GM12878 (cell line): Measurements from ENCODE around the gene ZNF689. TPM values are rescaled to one million over a fixed set of nuclear protein-coding genes. Genes with fewer than 3 reads are reported as not detected.
A peak's percentile ranks its signal among the peaks of the same experiment; 100 is the strongest.

Source experiments
- ATAC-seq: fragments of 200-7000 bp; cut with Tn5 transposase; 3 replicates; pipeline ENCODE4 v1.9.1; 2020; ENCODE audit warnings: mild to moderate bottlenecking, moderate library complexity
- BruUV-seq: library from RNA; stranded (reverse); fragments of 400-500 nt; replicated peaks from 2 replicates; lab custom pipeline; 2021; lab: Mats Ljungman, UMichigan
- CTCF ChIA-PET: fragments of 300-600 bp; sonication (Branson Sonifier 250); formaldehyde crosslinking; extraction: SDS; loops from one replicate; lab custom pipeline; 2021; ENCODE audit warnings: inconsistent platforms; lab: Yijun Ruan, JAX
- POLR2A ChIA-PET: fragments of 350-600 bp; formaldehyde crosslinking; extraction: SDS; loops from one replicate; lab custom pipeline; 2021; ENCODE audit warnings: inconsistent platforms; lab: Charles Lee
- RAD21 ChIA-PET: fragments of 300-600 bp; sonication (Branson Sonifier 250); formaldehyde crosslinking; loops from one replicate; lab custom pipeline; 2023; ENCODE audit warnings: antibody characterized with exemption; ENCODE audit not compliant: unreplicated experiment; lab: Charles Lee
- SMC1A ChIA-PET: fragments of 300-600 bp; sonication (Branson Sonifier 250); formaldehyde crosslinking; loops from one replicate; lab custom pipeline; 2023; ENCODE audit not compliant: unreplicated experiment, uncharacterized antibody; lab: Charles Lee
- DNase-seq: peaks from one replicate; pipeline ENCODE4 v3.0.0-alpha.2; 2011; ENCODE audit warnings: low read depth, low spot score
- FAIRE-seq: peaks from 3 replicates; lab custom pipeline; 2011; peaks lifted over from hg19 to GRCh38; lab: Jason Lieb, UNC
- H2AFZ ChIP-seq: 2 replicates; pipeline ENCODE4 v1.6.0; 2011; ENCODE audit warnings: low read depth, low read length, control low read depth; ENCODE audit not compliant: control insufficient read depth
- H3K27ac ChIP-seq: 2 replicates; pipeline ENCODE4 v1.5.1; 2011; ENCODE audit warnings: control low read depth; ENCODE audit not compliant: control insufficient read depth, insufficient read depth
- H3K27me3 ChIP-seq, 2 experiments: replicated peaks in 1 of 2; 2 replicates each; pipeline versions ENCODE4 v1.6.0 to v1.6.1; 2011; ENCODE audit warnings: low read length in 1 of 2; ENCODE audit not compliant: control insufficient read depth in 2 of 2, insufficient read depth in 2 of 2
- H3K36me3 ChIP-seq, 2 experiments: 2 replicates each; pipeline ENCODE4 v1.5.1; 2011; ENCODE audit warnings: low read length in 1 of 2; ENCODE audit not compliant: control insufficient read depth in 2 of 2, insufficient read depth in 2 of 2
- H3K4me1 ChIP-seq: 2 replicates; pipeline ENCODE4 v1.6.1; 2011; ENCODE audit warnings: mild to moderate bottlenecking, low read length, moderate library complexity, mixed read lengths; ENCODE audit not compliant: control insufficient read depth, insufficient read depth
- H3K4me2 ChIP-seq: 2 replicates; pipeline ENCODE4 v1.6.0; 2011; ENCODE audit warnings: control low read depth; ENCODE audit not compliant: control insufficient read depth, insufficient read depth
- H3K4me3 ChIP-seq: fragments of 200-600 bp; sonication (generic); 2 replicates; pipeline ENCODE4 v1.5.1; 2016
- H3K79me2 ChIP-seq: 2 replicates; pipeline ENCODE4 v1.6.0; 2011; ENCODE audit warnings: low read length; ENCODE audit not compliant: control insufficient read depth, insufficient read depth
- H3K9ac ChIP-seq: 2 replicates; pipeline ENCODE4 v1.8.0; 2011; ENCODE audit warnings: low read length, control low read depth, mixed read lengths; ENCODE audit not compliant: control insufficient read depth, insufficient read depth
- H3K9me3 ChIP-seq: replicated peaks from 3 replicates; pipeline ENCODE4 v1.5.1; 2011; ENCODE audit warnings: mild to moderate bottlenecking, low read length; ENCODE audit not compliant: control insufficient read depth, insufficient read depth
- H4K20me1 ChIP-seq: 2 replicates; pipeline ENCODE4 v1.6.0; 2011; ENCODE audit not compliant: control insufficient read depth, insufficient read depth
- DPF2 ChIP-seq: fragments of 450-650 bp; IDR thresholded peaks from 2 replicates; pipeline ENCODE4 v1.6.1; 2017; ENCODE audit warnings: mild to moderate bottlenecking
- POLR2AphosphoS5 ChIP-seq: IDR thresholded peaks from 2 replicates; pipeline ENCODE4 v1.6.1; 2011; ENCODE audit warnings: mild to moderate bottlenecking, low read length, inconsistent platforms
- SPI1 ChIP-seq: IDR thresholded peaks from 2 replicates; pipeline ENCODE4 v1.6.1; 2011; ENCODE audit warnings: low read depth, mild to moderate bottlenecking, low read length, moderate library complexity, borderline replicate concordance; ENCODE audit not compliant: insufficient read depth
- STAT3 ChIP-seq: IDR thresholded peaks from 2 replicates; pipeline ENCODE4 v1.6.1; 2011; ENCODE audit warnings: low read depth, low read length, improper control_type of control experiment
- TAF1 ChIP-seq: IDR thresholded peaks from 2 replicates; pipeline ENCODE4 v1.6.1; 2011; ENCODE audit warnings: mild to moderate bottlenecking, low read depth, low read length, borderline replicate concordance
- WGBS: methylation state at CpG from one replicate; pipeline ENCODE4 v1.1.6; 2016; ENCODE audit warnings: low lambda C conversion rate; ENCODE audit not compliant: insufficient replicate concordance, insufficient coverage; ENCODE audit errors: missing lambda C conversion rate; 5-methylcytosine and 5-hydroxymethylcytosine counted together
- in situ Hi-C: fragments of 300-500 bp; cut with MboI; formaldehyde crosslinking; loops from 9 replicates; pipeline ENCODE4 v1.14.3; 2018; ENCODE audit warnings: mixed read lengths
- intact Hi-C: fragments of 100-400 bp; cut with micrococcal nuclease; formaldehyde crosslinking; loops from one replicate; pipeline ENCODE4 v1.14.2; 2022; ENCODE audit not compliant: unreplicated experiment
- polyA plus RNA-seq, 11 experiments: library from polyadenylated mRNA; depleted of rRNA in 4 of 11; unstranded in 6 of 11; stranded (reverse) in 5 of 11; fragments of >200 nt; fragmentation: Nextera tagmentation in 4 of 11; fragmentation: Illumina TruSeq in 1 of 11; extraction: Ambion mirVana in 4 of 11; extraction: Trizol in 1 of 11; gene quantifications; 1 replicate in 1 of 11; 2 replicates in 10 of 11; pipeline versions ENCODE4 v1.2.1 to v1.2.3, GENCODE V29; 2011 to 2016; ENCODE audit warnings: inconsistent platforms in 2 of 11, missing spikeins in 2 of 11, low read depth in 1 of 11
- total RNA-seq, 4 experiments: library from RNA; depleted of rRNA in 3 of 4; stranded (reverse); fragments of >200 nt in 3 of 4; fragmentation: Illumina TruSeq in 1 of 4; extraction: Trizol in 1 of 4; gene quantifications; 2 replicates each; pipeline versions ENCODE4 v1.2.1 to v1.2.3, GENCODE V29; 2013 to 2021

Gene ZNF689
- total and polyA plus RNA-seq, 10 of the 15 experiments (the other 5 are each of a cell fraction or from before 2014, with no cell fraction given): 4.7 to 13.2 (median 8.5) TPM

GRCh38 chr16:30585022-30585399, 25.2 kb downstream of the ZNF689 start:
- ChIA-PET SMC1A (interaction anchor here (1.0 to 4.3 kb wide), 6 partner anchors 13 to 155 kb away, joined by 4 to 17 read pairs (median 7); partner anchors contain the start of genes DCTPP1, ZNF688 and ZNF747), RAD21 (interaction anchor here (0.8 to 3.2 kb wide), 8 partner anchors 13 to 155 kb away, joined by 3 to 13 read pairs (median 4); partner anchors contain the start of genes DCTPP1, ZNF747 and ZNF764), POLR2A (interaction anchor here (0.6 to 3.6 kb wide), 9 partner anchors 10 to 203 kb away, joined by 3 to 16 read pairs (median 5); partner anchors contain the start of genes DCTPP1, SEPTIN1 and ZNF747), CTCF (interaction anchor here (0.9 to 5.1 kb wide), 11 partner anchors 11 to 155 kb away, joined by 3 to 29 read pairs (median 5); partner anchors contain the start of genes DCTPP1, ZNF688, ZNF689 and ZNF747)
- Histone ChIP-seq H3K4me1 (peaks cover 3% of the 10 kb centered on the region; the same call in 1 of the 2 replicates), H3K9ac (peak overlapping the region; percentile 96), H3K4me2 (peak overlapping the region; percentile 81), H3K9me3 (no peaks in the 10 kb centered on the region), H3K27me3 (no peaks in the 10 kb centered on the region), H4K20me1 (no peaks in the 10 kb centered on the region), H3K36me3 (peaks cover 0 to 3% of the 10 kb centered on the region in 2 experiments; a peak in 3 of 4 replicates), H3K4me3 (peak overlapping the region; percentile 98), H2AFZ (peak overlapping the region; percentile 89), H3K79me2 (peaks cover 27% of the 10 kb centered on the region), H3K27ac (peak overlapping the region; percentile 89)
- DNase-seq (no peak), FAIRE-seq (no peak), ATAC-seq (peak; percentile 65)
- in situ Hi-C loops: no loop called here
- intact Hi-C loops: loop anchor here (2.0 kb wide), 1 partner anchor 50 kb away; the partner anchor contains the start of gene ZNF747
- under 1% methylated on average over 20 of the region's 23 CpGs for WGBS
- TSS peak; percentile 77 for BruUV-seq
- TF ChIP-seq POLR2AphosphoS5 (peak; percentile 36; the same call in 1 of the 2 replicates), STAT3 (no peak), SPI1 (0 out of 2 replicates have a peak, but pooled peaks have one; percentile 19), TAF1 (peak; percentile 39; the same call in 1 of the 2 replicates), DPF2 (0 out of 2 replicates have a peak, but pooled peaks have one; percentile 47)
- TF ChIP-seq, all 136 proteins: peak for 4
